Measurements from ENCODE around the gene SNAI1.

GRCh38 chr20:49986049-49986448 is 3.3 kb downstream of the SNAI1 start:
- TF ChIP-seq POLR2A (IDR thresholded peaks at IDR 0.05; ENCODE audit: low read depth, low read length), result no peak
- TF ChIP-seq CTCF (IDR thresholded peaks at IDR 0.05; ENCODE audit: extremely low read depth in 1 of 2, insufficient read depth in 1 of 2, low read depth in 1 of 2, low read length in 2 of 2), result no peak
- TF ChIP-seq EZH2 (IDR thresholded peaks at IDR 0.05; ENCODE audit: borderline replicate concordance, low read depth, low read length, severe bottlenecking), result no peak
